Activated T-cell treated with anti-CD3 and anti-CD28 coated beads for 48 hours (primary cell): Measurements from ENCODE around the gene BPTF.
"Not testable (repeated sequence)": the region's sequence is repeated elsewhere in the genome, so short reads cannot be mapped to it uniquely, and the experiment has no call there.

Source experiments
- DNase-seq: peaks from one replicate; pipeline ENCODE4 v3.0.0-alpha.2; 2020; ENCODE audit warnings: low read depth

The BPTF gene

GRCh38 chr17:68013385-68013784 is 188.1 kb downstream of the BPTF start:
- no peak for DNase-seq

DNA sequence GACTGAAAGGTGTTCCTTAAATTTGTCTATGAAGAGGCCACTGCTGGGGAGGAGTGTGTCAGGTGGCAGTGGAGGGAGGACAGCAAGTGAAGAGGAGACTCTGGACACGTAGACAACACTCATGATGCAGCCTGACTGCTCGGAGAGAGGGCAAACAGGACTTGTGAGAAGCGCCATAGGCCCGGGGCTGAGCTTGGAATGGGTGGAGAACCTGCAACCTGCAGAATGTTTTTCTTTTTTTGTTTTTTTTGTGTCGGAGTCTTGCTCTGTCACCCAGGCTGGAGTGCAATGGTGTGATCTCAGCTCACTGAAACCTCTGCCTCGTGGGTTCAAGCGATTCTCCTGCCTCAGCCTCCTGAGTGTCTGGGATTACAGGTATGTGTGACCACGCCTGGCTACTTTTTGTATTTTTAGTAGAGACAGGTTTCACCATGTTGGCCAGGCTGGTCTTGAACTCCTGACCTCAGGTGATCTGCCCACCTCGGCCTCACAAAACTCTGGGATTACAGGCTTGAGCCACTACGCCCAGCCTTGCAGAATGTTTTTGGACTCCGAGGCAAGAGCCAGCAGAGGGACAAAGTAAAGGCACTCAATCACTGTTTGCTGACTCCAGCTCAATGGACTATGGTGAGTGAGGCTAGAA is 189.9 kb downstream of the BPTF start:
- DNase-seq: no peak

DNA sequence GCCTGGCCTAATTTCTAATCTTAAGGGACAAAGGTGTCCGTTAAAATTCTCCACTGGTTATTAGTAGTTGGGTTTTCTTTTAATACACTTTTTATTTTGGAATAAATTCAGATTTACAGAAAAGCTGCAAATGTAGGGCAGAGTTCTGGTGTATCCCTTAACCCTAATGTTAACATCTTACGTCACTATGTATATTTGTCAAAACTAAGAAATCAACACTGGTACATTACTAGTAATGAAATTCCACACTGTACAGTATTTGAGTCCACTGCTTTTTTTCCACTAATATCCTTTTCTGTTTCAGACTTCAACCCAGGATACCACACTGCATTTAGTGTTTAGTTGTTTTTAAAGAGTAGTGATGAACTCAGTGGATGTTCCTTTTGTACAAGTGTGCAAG is 191.5 kb downstream of the BPTF start:
- no peak for DNase-seq

DNA sequence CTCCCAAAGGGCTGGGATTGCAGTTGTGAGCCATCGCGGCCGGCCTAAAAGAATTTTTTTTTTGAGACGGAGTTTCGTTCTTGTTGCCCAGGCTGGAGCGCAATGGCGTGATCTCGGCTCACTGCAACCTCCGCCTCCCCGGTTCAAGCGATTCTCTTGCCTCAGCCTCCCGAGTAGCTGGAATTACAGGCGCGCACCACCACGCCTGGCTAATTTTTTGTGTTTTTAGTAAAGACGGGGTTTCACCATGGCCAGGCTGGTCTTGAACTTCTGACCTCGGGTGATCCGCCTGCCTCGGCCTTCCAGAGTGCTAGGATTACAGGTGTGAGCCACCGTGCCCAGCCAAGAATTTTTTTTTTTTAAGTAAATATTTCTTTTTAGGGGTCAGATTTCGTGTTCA is 193.2 kb downstream of the BPTF start:
- not testable (repeated sequence) for DNase-seq

DNA sequence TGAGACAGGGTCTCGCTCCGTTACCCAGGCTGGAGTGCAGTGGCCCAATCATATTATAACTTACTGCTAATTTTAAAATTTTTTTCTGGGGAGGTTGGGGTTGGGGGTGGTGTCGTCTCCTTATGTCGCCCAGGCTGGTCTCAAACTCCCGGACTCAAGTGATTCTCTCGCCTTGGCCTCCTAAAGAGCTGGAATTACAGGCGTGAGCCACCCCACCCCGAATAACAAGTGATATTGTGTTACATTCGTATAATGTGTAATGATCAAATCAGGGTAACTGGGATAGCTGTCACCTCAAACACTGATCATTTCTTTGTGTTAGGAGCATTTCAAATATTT is 194.0 kb downstream of the BPTF start:
- DNase-seq: no peak

- peak; percentile 100 for DNase-seq
These were observed 194.5 kb downstream of the BPTF start for GRCh38 chr17:68019675-68020408.

DNA sequence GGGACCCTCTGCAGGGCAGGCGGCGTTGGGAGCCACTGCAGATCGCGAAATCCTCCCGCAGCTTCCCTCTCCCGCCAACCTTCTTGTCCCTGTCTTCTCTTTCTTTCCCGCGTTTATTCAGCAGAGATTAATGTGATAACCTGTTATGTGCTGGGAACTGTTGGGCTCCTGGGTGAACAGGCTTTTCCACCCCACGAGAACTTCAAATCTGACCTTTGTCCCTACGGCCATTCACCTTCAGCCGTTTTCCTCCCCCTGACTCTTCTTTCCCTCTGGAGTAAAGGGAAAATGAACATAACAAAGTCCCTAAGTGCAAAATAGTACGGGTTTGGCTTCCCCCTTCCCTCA is 195.1 kb downstream of the BPTF start:
- DNase-seq: no peak

GRCh38 chr17:68020791-68021190 is 195.5 kb downstream of the BPTF start:
- DNase-seq: not testable (repeated sequence)

GRCh38 chr17:68021963-68022362 is 196.7 kb downstream of the BPTF start:
- DNase-seq: no peak

DNA sequence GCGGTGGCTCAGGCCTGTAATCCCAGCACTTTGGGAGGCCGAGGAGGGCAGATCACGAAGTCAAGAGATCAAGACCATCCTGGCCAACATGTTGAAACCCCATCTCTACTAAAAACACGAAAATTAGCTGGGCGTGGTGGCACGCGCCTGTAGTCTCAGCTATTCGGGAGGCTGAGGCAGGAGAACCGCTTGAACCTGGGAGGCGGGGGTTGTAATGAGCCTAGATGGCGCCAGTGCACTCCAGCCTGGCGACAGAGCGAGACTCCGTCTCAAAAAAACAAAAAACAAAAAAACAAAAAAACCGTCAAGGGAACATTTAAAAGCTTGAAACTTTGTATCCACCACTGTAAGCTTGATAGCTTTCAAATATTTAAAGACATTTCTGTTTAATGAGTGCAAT is 197.2 kb downstream of the BPTF start:
- DNase-seq: not testable (repeated sequence)

DNA sequence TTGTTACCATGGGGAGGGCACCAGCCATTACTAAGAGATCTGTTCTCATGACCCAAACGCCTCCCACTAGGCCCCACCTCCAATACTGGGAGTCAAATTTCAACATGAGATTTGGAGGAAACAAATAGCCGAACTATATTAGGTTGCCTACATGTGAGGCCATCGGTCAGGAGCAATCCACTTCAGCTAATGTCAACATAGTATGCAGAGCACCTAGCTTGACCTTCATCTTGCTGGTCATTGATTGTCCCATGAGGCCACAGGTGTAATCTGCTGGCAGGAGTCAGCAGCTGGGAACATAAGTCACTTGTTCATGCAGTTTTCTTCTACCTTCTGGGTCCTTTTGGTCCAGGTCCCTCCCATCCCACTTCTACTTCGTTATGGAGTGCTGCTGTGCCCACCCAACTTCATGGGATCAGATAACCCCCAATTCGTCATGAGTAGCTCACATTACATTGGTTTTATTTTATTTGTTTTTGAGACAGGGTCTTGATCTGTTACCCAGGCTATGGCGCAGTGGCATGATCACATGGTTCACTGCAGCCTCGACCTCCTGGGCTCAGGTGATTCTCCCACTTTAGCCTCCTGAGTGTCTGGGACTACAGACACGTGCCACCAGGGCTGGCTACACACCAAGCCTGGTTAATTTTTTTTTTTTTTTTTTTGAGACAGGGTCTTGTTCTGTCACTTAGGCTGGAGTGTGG is 204.4 kb downstream of the BPTF start:
- DNase-seq: no peak
